ENCODE results near the gene PLEKHG5. TPM values are rescaled to one million over a fixed set of nuclear protein-coding genes. Genes with fewer than 3 reads are reported as not detected.

The PLEKHG5 gene
- total RNA-seq, 1 donor, result 11.2 TPM

GRCh38 chr1:6488602-6489382, 2.7 kb downstream of the PLEKHG5 start:
- DNase-seq (ENCODE audit: low read depth), result no peak
- H3K4me3 ChIP-seq (ENCODE audit: low read depth, low read length), result no peak overlapping the region
- TF ChIP-seq CTCF (IDR thresholded peaks at IDR 0.05; ENCODE audit: insufficient read depth, low read depth, low read length), result no peak

- no peak for TF ChIP-seq CTCF (IDR thresholded peaks at IDR 0.05; ENCODE audit: insufficient read depth, low read depth, low read length)
- DNase-seq (ENCODE audit: low read depth), result no peak
- H3K4me3 ChIP-seq (ENCODE audit: low read depth, low read length), result no peak overlapping the region
These were observed 3.5 kb downstream of the PLEKHG5 start for GRCh38 chr1:6487804-6488484.

- peak; percentile 73 for DNase-seq (ENCODE audit: low read depth)
- peak; percentile 86 for TF ChIP-seq CTCF (IDR thresholded peaks at IDR 0.05; ENCODE audit: insufficient read depth, low read depth, low read length)
- H3K4me3 ChIP-seq (ENCODE audit: low read depth, low read length), result no peak overlapping the region
These were observed 4.9 kb downstream of the PLEKHG5 start for GRCh38 chr1:6486433-6487011.

- DNase-seq (ENCODE audit: low read depth), result no peak
- no peak for TF ChIP-seq CTCF (IDR thresholded peaks at IDR 0.05; ENCODE audit: insufficient read depth, low read depth, low read length)
- peak overlapping the region; percentile 27 for H3K4me3 ChIP-seq (ENCODE audit: low read depth, low read length)
These were observed 6.0 kb downstream of the PLEKHG5 start for GRCh38 chr1:6485168-6486101.

GRCh38 chr1:6484826-6485167, 6.7 kb downstream of the PLEKHG5 start:
- no peak for DNase-seq (ENCODE audit: low read depth)
- no peak for TF ChIP-seq CTCF (IDR thresholded peaks at IDR 0.05; ENCODE audit: insufficient read depth, low read depth, low read length)
- H3K4me3 ChIP-seq (ENCODE audit: low read depth, low read length), result no peak overlapping the region

GRCh38 chr1:6483761-6484117, 7.7 kb downstream of the PLEKHG5 start:
- TF ChIP-seq CTCF (IDR thresholded peaks at IDR 0.05; ENCODE audit: insufficient read depth, low read depth, low read length), result no peak
- DNase-seq (ENCODE audit: low read depth), result no peak
- no peak overlapping the region for H3K4me3 ChIP-seq (ENCODE audit: low read depth, low read length)
